DMS153 treated with DMSO at 0.1 percent for 48 hours (cell line): ENCODE results near the gene ROS1.
"Not testable (repeated sequence)": the region's sequence is repeated elsewhere in the genome, so short reads cannot be mapped to it uniquely, and the experiment has no call there.

ENCODE experiments used
- DNase-seq: peaks from one replicate; lab custom pipeline; 2025; ENCODE audit not compliant: unreplicated experiment; lab: John Stamatoyannopoulos, UW

Gene ROS1

DNA sequence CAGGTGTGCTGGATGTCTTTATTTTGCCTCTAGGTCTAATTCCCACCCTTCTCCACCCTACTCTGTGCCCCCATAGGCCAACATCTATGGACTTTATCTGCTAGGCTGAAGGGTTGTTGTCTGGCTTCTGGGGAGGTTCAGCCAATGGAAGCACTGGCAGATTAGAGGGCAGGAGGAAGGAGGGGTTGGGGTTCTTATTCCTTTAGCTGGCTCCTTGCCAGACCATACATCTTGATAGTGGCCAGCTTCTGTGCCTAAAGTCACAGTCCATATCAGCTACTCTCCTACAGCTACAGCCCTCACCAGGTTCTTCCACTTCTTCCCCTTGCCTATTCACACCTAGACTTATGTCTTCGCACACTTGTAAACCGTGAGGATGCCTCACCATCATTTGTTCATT lies 41.1 kb downstream of the ROS1 start:
- DNase-seq = no peak

DNA sequence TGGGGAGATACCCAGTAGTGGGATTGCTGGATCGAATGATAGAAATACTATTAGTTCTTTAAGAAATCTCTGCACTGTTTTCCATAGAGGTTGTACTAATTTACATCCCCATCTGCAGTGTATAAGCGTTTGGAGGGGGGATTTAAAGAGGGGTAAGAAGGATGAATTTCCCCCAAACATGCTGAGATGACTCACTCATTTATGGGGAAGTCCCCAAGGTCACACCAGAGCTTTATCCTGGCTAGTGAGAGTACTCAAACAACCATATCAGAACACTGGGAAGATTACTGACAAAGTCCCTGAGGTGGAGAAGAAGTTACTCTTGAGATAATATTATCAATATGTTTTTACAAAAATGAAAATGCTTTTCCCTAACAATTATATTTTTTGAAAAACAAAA lies 44.0 kb downstream of the ROS1 start:
- no peak for DNase-seq

DNA sequence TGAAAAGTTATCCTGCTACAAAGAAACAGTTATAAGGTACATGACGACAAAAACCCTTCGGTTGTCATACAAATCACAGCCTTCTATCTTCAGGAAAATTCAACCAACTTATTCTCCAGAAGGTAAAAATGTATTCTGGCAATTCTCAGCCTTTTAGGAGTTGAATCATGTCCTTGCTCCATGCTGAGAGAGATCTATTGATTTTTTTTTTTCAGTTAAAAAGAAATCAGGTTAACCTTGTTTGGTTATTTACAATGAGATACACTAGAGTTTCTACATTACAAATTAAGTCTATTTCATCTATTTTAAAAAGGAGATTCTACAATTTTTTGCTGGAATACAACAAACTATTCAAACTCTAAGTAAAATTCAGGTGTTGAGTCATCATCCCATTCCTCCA lies 45.4 kb downstream of the ROS1 start:
- DNase-seq = no peak

DNA sequence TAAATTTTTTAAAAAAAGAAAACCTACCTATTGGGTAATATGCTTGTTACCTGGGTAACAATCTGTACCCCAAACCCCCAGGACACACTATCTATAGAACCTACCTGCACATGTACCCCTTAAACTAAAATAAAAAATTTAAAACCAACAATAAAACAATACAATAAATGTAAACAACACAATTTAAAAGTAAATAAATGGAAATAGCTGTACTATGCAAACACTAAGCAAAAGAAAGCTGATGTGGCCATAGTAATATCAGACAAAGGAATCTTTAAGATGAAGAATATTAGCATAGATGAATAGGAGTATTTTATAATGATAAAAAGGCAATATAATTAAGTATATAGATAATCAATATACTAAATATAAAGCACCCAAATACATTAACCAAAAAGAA lies 50.3 kb downstream of the ROS1 start:
- no peak for DNase-seq

DNA sequence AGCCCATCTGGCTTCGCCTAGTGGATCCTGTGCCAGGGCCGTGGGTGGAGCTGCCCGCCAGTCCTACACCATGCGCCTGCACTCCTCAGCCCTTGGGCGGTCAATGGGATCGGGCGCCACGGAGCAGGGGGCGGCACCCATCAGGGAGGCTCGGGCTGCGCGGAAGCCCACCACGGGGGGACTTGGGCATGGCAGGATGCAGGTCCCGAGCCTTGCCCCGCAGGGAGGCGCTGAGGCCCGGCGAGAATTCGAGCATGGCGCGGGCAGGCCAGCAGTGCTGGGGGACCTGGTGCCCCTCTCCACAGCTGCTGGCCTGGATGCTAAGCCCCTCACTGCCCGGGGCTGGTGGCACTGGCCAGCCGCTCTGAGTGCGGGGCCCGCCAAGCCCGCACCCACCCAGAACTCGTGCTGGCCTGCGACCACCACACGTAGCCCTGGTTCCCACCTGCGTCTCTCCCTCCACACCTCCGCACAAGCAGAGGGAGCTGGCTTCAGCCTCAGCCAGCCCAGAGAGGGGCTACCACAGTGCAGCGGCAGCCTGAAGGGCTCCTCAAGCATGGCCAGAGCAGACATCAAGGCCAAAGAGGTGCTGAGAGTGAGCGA lies 52.4 kb downstream of the ROS1 start:
- no peak for DNase-seq

DNA sequence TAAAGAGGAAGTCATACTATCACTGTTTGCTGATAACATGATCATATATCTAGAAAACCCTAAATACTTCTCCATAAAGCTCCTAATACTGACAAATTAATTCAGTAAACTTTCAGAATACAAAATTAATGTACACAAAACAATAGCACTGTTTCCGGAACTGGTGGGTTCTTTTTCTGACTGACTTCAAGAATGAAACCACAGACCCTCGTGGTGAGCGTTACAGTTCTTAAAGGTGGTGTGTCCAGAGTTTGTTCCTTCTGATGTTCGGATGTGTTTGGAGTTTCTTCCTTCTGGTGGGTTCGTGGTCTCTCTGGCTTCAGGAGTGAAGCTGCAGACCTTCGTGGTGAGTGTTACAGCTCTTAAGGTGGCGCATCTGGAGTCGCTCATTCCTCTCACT lies 53.5 kb downstream of the ROS1 start:
- not testable (repeated sequence) for DNase-seq

DNA sequence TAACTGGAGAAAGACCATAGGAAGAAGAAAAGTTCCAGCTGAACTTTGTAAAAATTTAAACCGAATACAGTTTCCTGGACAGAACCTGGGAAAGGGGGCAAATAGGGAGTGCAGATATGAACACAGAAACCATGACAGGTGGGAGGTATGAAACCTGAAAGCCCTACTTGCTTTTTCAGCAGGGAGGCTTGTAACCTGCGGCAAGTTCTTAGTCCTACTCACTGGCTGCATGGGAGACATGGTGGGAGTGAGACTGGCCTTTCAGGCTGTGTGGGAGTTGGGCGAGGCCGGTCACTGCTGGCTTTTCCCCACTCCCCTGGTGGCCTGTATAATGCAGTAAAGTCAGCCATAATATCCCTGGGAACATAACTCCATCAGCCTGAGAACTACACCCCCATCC lies 54.2 kb downstream of the ROS1 start:
- DNase-seq = no peak

DNA sequence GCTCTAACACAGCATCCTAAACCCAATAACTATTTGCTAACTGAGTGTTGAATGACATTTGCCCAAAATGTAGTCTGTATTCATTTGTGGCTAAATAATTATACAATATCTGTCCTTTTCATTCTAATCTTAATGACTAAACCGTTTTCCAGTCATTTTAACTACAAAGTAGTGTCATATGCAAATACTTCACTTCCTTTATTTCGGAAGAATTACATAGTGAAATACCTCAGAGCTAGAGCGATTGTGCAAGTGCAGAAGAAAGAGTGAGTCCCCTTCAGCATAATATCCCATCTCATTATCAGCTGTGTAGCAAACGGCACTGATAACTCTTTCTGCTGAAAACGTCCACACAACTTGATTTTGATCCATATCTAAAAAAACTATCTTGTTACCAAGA lies 66.2 kb downstream of the ROS1 start:
- DNase-seq = no peak

DNA sequence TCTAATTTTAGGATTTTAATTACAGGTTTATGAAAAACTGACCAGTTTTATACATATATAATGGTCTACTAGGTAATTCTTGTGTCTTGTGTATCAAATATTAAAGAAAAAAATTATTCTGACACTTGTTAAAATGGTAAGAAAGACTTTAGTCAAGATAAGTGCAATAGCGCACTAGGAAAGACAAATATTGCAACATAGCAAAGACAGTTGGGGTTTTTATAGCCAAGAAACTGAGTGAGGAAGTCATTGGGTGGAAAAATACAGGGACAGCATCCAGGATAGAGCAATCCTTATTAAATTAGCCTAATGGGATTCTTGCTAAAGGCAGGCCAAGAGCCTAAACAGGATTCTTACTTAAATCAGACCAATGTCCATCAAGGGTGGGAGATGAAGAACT lies 71.1 kb downstream of the ROS1 start:
- no peak for DNase-seq

DNA sequence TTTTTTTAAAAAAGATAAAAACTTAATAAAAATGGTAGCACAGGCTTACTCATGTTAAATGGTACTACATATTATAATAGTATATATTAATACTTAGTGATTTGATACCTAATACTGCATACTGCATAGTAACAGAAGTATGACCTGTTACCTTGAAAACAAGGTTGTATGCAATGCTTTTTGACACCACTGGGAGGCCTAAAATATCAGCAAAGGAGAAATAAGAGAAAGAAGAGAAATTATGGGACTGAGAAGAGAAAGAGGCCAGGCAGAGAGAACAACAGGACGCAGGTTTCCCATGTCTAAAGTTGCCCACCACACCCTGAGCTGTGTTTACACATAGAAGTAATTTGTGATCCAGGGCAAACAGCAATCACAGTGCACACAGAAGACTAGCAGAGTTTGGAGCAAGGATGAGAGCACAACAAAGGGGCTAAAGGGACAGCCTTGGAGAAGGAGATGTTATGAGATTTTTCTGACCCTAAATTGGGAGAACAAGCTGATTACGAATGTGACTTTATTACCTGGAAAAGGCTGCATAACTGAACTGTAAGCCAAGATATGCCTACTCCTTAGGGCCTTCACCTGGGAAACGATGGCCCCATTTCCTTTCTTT lies 73.2 kb downstream of the ROS1 start:
- DNase-seq = no peak

DNA sequence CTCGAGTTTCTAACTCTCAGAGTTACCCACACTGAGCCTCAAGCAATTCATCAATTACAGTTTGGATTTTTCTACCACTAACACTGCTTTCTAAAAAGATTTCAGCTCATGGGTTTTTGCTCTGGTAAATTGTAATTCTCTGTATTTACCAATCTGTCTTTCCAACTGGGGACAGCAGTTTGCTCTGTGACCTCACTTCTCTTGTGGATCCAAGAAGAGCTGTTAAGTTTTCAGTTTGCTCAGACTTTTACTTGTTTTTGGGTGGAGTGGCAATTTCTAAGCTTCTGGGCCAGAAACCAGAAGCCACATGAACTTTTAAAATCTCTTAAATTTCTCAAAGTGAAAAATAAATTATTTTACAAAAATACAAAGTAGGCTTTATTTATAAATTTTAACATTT lies 74.2 kb downstream of the ROS1 start:
- no peak for DNase-seq

DNA sequence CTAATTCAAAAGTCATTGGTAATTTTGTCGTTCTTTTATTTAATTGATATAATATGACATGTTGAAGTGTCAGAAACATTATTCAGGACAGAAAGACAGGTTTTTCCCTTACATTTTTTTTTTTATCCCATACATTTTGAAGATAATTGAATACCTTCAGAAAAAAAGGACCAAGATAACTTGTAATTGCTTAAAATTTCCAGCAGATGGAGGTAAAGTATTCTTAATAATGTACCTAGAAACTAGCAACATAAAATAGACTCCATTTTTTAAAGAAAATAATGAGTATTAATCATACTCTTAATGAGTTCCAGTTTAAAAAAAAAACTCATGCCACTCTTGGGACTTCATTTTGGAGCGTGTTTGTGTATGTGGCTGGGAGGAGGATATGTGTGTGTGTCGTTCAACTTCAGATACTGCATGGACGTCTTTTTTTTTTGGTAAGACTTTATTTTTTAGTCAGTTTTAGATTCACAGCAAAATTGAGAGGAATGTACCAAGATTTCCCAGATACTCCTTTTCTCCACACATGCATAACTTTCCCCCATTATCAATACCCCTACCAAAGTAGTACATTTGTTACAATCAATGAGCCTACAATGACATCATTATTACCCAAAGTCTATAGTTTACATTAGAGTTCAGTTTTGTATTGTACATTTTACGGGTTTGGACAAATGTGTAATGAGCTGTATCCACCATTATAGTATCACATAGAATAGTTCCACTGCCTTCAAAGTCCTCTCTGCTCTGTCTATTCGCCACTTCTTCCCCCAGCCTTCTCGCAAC lies 79.4 kb downstream of the ROS1 start:
- peak; percentile 15 for DNase-seq

DNA sequence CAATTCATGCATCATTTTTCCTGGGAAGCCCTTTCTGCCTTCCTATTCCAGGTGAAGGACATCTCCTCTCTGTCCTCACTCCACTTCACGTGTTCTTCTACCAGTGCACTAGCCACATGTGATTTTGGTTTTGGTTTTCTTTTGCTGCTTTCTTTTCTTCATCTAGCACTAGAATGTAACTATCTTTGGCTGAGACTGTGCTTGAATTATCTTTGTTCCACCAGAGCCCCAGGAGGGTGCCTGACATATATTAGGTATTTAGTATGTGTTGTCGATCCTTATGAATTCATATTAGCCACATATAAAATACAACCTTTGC lies 80.5 kb downstream of the ROS1 start:
- DNase-seq = no peak

DNA sequence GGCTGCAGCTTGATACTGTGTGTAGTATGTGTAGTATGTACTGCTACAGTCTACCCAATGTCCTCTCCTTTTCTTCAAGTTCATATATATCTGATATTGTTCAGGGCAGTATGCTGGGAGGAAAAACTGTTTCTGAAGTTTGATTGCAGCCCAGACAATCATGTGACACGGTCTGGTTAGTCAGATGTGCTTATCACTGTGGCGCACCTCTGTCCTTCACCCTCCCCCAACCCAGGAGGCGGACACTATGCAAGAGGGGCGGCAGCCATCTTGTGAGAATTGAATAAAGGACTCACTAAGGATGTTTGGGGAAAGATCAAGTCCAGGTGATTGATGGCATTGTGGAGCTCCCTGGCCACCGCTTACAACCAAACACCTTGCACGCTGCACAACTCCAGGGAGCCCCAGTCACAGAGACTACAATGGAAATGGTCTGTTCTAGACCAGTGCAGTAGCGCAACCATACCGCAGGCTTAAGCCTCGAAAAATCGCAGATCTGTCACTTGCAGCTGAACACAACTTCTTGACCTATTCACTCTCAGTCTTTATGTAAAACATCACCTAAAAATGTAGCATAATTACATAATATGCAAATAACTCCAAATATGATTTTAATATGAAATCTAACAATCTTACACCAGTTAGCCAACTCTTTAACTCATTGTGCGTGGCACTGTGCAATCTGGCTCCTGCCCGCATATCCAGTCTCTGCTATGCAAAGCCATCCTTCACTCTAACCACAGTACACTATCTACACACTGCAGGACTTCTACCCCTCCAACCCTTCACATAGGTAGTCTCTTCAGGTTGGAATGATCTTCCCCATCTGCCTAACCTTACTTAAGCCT lies 81.1 kb downstream of the ROS1 start:
- DNase-seq = no peak

DNA sequence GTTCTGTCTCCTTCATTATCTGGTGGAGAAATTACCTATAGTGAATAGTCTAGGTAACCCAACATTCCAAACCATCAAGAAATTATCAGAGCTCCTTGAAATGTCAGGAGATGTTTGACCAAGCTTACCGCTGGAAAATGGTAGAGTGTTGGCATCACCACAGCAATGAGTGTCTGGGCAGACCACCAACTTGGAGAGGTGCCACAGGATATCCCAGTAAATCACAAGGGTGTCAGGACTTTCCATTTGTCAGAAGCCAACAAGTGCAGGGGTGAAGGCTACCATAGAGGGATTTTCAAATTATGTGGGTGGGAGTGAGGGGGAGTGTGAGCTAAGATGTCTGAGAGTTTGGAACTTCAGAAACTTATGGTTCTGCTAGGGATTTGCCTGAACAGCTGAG lies 87.2 kb downstream of the ROS1 start:
- DNase-seq = no peak

DNA sequence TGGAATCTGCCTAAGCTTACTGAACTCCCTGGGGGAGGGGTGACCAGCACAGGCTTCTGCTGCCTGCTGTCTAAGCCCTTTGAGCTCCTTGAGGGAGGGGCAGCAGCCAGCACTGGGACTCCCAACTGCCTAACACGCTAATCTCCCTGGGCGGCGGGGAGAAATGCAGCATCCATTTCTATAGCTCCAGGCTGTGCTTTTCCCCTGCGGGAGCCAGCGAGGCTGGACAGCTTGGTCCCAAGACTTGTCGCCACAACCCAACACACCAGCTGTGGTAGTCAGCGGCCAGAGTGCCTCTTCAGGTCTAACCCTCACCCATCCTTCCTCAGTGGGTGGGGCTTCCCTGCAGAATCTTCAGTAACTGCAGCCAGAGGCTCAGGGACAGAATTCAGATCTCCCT lies 95.8 kb downstream of the ROS1 start:
- DNase-seq = no peak

DNA sequence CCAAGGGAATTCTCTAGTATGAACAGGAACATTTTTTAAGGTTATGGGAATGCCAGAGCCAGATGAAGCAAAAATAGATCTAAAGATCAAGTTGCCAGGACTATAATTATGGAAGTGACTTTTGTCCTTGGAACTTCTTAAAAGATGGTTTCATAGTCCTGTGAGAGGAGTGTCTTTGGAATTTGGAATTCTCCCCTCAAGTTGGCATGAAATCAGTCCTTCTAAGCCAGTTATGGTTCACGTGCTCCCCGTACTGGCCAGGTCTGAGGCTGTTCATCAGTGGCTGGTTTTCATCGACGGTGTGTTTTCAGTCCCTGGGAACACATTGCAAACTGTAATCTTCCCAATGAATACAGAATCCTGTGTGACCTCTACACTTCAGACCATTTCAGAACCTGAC lies 97.2 kb downstream of the ROS1 start:
- no peak for DNase-seq

DNA sequence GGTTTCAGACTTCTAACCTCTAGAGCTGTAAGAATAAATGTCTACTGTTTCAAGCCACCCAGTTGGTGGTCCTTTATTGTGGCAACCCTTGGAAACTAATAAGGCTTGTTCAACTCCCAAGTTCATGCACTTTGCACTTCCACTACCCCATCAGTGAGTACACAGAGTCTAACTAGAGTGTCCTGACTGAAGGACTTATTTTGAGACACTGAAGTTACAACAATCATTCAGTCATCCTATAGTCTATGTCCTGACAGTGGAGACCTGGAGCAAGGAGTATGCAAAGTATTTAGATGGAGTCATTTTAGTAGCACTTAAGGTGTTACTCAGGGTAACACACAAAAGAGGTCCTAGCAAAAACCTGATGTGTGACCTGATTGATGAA lies 97.7 kb downstream of the ROS1 start:
- DNase-seq = no peak

DNA sequence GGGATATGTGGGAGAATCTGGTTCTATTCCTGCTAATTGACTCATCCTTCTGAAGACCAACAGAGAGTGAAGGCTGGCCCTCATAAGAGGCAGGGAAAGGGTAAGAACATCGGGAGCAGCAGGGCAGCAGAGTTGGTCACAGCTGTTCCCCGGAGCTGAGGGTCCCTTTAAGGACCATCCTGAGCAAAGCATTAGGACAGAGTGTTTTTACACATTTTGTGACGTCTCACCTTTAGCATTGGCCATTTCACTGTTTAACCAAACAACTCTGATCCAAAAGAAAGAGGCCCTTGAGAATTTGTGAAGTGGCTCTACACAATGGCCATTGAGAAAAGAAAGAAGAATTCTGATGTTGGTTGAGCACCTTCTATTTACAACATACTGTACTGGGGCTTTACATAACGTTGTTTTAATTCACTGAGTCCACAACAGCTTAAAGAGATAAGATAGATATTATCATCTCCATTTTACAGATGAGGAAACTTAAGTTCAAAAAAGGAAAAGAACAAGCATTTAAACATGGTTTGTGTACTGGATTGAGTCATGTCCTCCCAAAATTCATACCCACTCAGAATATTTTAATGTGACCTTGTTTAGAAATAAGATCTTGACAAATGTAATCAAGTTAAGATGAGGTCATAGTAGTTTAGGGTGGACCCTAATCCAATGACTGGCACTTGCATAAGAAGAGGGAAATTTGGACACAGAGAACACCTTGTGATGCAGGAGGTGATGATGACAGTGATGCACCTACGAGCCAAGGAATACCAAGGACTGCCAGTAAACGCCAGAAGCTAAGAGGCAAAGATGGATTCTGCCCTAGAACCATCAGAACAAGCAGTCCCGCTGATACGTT lies 98.4 kb downstream of the ROS1 start:
- DNase-seq = no peak

DNA sequence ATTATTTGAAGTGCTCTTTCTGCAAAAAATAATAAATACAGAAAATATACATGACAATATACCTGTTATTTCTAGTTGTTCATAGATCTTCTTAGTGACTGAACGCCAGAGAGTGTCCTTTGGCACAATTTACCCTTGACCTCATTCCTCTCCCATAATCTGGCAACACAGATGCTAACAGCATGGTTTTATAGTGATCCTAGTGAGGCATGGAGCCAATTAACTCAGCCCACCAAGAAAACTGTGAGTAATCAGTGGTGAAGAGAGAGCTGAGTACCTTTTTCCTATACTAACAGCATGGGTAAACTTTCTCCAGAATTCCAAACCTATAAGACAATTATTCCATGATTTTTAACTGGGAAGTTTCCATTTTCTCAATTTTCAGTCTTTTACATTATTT lies 99.3 kb downstream of the ROS1 start:
- DNase-seq = no peak

DNA sequence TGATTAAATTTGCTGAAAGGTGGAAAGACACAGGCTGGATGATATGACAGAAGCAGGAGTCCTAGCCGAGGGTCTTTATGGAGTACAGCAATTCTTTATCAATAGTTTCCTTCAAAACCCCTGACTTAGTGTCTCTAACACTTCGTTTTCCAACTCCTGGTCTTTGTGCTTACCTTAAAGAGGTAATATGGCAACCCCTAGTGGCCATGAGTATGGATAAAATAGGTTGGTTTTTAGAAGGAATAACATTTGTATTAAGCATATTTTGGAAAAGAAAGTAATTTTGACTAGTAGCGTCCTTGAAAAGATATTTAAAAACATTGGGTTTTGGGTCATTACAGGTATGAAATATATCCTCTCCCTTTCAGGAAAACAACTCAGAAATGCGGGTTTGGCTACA lies 108.5 kb downstream of the ROS1 start:
- DNase-seq = no peak
